Stimulated activated CD8-positive, alpha-beta memory T cell treated with anti-CD3 and anti-CD28 coated beads, Interleukin-7, amount 100 ng/mL, for 4 hours (primary cell): ENCODE results near the gene IGFBP2.

Source experiments
- DNase-seq, 2 donors: peaks; one replicate each; pipeline ENCODE4 v3.0.0-alpha.2; 2020; ENCODE audit warnings: low read depth in 2 of 2

The IGFBP2 gene

DNA sequence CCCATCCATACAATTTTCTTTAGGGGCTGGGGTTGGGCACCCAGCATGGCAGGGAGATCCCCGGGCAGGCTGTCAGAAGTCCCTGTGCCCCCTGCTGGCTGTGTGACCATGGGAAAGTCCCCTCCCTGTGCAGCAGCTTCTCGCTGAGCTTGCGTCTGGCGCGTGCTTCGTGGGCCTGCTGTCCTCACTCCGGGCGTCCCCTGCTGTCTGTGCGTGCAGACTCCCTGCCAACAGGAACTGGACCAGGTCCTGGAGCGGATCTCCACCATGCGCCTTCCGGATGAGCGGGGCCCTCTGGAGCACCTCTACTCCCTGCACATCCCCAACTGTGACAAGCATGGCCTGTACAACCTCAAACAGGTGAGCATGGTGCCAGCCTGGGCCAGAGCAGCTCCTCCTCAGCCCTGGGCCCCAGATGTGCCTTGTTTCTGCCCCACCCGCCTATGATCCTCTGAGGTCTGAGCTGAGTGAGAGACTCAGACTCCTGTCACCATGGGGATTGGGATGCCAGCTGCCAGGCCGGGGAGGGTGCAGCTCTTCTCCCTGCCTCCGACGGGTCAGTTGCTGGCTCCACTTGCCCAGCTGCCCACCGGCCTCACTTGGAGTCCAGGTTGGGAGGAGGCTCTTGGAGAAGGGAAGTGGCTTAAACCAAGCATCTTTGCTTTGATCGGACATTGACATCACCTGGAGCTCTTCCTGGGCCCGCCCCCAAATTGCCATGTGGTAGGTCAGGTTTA lies 28.6 kb downstream of the IGFBP2 start:
- no peak for DNase-seq

DNA sequence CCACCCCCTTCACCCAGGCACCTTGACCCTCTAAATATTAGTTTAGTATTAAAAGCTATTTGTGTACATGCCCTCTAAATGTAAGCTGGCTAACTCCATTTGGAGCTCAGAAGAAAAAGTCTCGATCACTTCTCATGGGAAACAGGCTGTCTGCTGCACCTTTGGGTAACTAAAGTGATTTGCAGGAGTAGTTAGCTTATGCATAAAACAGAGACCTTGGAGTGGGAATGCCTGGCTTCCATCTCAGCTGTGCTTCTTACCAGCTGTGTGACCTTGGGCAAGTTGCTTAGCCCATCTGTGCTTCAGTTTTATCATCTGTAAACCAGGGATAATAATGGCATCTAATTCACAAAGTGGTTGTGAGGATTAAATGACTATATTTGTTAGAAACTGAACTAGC lies 29.9 kb downstream of the IGFBP2 start:
- DNase-seq: no peak

DNA sequence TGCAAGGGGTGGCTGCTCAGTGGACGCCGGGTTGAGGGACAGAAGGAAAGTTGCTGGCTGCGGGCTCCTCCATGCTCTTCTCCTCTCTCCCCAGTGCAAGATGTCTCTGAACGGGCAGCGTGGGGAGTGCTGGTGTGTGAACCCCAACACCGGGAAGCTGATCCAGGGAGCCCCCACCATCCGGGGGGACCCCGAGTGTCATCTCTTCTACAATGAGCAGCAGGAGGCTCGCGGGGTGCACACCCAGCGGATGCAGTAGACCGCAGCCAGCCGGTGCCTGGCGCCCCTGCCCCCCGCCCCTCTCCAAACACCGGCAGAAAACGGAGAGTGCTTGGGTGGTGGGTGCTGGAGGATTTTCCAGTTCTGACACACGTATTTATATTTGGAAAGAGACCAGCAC lies 30.6 kb downstream of the IGFBP2 start:
- DNase-seq: no peak

DNA sequence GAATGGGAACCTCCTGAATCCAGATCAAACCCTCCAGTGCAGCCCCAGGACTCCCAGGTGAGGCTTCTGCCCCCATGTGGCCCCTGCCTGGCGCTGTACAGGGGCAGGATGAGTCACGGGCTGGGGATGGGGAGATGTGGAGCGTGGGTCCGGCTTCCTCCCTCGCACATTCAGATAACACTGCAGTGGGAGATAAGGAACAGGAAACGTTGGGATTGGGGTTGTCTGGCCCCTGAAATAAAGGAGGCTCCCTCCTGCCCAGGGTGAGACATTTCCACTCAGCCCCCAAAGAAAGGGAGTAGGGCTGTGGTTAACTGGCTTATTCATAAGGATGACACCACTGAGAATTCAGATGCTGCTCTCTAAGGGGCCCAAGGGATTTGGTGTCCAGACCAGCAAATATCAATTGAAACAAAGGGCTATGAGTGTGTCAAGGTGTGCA lies 31.4 kb downstream of the IGFBP2 start:
- DNase-seq: no peak

DNA sequence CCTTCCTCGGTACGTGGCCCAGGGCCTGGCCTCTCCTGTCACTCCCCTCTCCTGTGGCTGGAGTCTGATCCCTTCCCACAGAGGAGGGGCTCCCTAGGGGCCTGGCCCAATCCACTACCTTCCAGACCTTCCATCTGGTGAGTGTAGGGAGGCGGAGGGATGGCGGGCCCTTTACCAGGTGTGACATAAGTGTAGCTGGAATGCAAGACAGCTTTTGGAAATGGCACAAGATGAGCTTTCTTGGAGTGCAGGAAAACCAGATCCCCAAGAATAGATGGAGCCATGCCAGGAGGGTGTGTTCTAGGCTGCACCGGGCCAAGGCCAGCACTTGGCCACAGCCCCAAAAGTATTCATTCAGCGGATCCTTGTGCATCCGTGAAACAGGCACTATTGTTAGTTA lies 32.0 kb downstream of the IGFBP2 start:
- no peak for DNase-seq

DNA sequence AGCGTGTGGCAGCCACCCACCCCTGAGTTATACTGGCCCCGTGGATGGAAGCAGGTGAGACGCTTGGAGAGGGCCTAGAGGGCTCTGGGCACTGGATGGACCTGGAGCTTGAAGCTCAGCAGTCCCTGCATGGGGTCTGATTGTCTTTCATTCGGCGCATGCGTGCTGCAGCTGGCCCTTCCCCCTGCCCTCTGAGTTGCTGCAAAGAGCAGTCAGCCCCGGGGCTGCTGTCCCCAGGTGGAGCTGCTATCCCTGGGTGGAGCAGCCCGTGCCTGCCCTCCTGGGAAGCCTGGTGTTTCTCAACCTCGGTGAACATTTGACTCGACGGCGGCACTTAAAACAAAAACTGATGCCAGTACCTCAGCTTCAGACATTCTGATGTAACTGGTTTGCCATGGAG lies 32.5 kb downstream of the IGFBP2 start:
- no peak for DNase-seq

DNA sequence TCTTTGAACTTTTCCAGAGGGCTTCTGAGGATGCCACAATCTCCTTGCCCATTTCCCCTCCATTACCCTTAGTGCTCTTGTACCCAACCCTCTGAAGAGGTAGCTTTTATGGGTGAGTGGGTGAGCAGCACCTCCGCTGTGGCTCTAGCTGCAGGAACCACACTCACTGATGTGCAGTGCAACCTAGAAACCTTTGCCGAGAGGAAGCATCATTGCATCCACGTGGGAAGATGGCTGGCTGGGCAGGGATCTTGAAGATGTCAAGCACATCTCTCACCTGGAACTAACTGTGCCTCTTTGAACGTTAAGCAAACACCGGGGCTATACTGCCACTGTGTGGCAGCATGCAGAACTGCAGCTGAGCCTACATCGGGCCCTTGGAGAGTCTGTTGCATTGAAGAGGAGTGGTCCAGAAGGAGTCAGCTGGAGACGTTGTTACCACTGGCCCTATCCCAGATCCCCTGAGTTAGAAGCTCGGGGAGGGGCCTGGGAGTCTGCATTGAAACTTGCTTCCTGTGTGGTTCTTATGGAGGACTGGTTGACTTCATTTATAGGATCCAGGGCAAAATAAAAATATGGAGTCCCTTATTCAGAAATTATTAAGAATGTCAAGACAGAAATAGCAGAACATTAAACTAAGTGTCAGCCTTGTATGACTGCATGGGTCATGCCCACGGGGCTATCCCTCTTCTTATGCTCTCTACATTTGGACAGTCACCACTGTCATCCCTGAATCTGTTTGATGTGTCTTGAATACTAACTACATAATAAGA lies 33.4 kb downstream of the IGFBP2 start:
- DNase-seq: peak; percentile 20 to 39

DNA sequence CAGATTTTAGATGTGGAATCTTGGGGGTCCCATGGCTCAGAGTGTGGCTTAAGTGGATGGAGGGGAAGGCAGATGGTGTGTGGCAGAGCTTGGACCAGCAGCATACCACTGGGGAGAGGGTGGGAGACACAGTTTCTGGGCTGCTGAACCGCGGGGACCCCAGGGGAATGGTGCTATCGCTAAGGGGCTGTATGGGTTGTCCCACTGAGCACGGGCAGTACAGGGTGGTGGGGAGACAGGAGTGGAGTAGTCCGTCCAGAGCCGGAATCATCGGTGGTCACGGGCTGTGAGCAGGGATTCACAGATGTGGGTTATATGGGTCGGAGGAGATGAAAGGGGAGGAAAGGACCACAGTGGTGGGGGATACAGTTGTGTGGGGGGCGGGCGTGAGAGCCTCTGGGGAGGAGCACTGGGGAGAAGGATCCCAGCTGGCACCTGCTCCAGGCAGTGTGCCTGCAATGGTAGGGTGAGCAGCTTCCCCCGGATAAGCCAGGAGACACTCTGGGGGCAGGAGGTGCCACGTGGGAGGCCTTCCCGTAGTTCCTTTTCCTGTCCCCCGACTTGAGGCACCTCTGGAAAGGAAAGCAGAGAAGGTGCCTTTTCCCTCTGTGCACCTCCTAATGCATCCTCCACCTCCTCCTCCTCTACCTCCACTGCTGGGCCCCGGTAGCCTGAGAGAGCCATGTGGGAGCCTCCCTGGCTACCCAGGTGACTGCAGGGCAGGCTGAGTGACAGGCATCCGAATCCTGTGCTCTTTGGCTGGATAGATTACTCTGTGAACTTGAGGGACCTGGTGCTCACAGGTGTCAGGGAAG lies 37.3 kb downstream of the IGFBP2 start:
- DNase-seq: no peak

DNA sequence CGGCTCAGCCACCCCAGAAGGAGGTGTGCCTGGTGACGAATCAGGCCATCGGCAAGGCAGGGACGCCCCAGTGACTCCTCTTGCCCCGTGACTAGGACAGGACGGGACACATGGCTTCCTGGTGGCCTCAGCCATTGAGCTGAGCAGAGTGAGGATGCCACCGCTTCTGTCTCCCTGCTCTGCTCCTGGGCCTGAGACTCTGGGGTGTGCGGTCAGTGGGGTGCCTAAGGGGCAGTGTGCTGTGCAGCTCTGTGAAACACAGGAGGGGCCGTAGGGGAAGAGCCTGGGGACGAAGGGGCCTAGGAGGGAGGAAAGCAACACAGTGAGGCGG lies 37.8 kb downstream of the IGFBP2 start:
- DNase-seq: no peak

DNA sequence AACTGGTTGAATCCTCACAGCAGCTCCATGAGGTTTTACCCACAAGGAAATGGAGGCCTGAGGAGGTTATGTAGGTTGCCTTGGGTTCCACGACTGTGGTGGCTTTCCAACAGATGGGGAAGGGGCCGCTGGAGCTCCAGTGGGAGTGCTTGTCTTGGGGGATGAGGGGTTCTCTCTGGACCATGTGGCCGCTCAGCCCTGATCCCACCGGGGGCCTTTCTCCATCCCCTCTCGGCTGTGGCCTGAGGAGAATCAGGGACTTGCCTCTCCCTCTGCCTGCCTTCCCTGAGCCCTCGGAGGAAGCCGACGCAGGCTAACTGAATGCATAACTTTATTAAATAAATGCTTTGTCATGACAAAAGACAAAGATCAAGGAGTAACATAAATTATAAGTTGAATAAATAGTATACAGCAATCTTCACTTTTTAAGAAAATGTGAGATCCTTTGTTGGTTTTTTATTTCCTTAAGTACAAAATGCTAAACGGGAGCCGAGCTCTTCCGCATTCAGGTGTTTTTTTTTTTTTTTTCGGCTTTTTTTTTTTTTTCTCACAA lies 38.6 kb downstream of the IGFBP2 start:
- no peak for DNase-seq

DNA sequence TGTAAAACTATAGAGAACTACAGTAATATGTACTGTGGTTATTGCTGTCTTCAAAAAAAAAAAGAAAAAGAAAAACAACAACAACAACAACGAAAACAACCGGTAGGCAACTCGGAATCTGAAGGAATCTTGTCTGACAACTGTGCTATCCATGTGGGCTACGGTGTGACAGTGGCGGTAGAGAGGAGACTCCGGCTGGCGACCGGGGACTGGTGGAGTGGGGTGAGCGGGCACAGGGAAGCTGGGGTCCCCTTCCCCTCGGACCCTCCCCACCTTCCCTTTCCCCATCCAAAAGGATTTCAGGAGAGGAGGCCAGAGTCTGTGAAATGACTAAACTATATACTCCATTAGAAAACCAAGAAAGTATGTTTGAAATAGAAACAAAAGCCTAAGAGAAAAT lies 39.2 kb downstream of the IGFBP2 start:
- DNase-seq: no peak

DNA sequence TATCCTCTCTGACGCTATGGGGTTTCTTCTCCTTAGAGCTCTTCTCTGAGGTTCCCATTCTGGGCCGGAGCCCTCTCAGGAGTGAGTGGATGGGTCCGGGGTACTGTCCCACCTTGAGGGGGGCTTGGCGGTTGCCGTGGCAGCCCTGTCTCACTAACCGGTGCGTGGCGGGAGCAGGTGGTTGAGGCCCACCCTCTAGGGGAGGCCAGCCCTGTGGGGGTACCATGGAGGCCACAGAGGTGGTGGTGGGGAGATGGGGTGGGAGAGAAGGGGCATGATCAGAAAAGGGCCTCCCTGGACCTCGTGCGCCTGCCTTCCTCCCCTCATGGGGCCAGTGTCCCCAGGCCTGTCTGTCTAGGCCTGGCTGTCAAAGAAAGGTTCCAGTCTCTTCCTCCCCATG lies 39.8 kb downstream of the IGFBP2 start:
- DNase-seq: no peak

DNA sequence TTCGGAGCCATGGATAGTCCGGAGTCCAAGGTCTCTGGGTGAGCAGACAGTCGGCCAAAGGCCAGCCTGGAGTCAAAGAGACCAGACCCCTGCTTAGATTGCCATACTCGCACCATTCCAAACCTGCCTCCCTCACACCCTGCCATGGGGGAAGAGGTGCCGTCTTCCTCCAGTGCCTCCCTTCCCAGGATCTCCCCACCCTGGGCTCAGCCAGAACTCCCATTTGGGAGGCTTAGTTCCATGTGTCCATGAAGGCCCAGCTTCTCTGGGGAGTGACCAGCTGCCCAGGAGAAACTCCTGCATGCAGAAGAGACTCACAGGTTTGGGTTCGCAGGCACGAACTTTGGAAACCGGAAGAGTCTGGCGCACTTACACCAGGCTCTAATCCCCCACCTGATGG lies 40.4 kb downstream of the IGFBP2 start:
- DNase-seq: no peak

DNA sequence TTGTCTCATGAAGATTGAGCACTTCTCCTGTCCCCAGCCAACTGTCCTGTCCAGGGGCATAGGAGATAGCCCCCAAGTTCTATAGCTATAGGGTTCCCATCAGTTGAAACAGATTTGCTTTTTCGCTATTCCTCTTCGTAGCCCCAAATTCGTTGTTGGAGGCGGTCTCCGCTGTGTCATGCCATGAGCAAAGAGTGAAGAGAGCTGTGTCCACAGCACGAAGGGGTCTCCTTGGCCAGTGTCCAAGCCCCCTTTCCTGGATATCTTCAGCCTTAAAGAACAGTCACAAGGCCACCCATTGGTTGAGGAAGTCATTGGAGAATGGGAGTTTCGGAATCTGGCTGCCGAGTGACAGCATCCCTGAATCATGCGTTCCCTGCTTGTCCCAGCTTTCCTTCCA lies 41.2 kb downstream of the IGFBP2 start:
- DNase-seq: no peak

DNA sequence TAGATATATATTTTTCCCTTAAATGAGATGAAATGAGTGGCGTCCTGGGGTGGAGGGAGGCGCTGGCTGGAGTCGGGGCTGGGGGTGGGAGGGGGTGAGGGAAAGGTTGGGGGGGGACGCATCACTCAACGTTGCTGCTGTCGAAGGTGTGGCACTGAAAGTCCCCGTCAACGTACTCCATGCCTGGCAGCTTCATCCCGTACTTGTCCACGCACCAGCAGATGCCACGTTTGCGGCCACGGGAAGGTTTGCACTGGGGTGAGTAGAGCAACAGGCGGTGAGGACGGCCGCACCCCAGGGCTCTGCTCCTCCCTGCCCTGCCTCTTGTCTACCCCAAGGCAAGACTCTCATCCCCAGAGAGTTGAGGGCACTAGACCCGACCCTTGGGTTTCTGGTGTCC lies 43.4 kb downstream of the IGFBP2 start:
- DNase-seq: no peak

DNA sequence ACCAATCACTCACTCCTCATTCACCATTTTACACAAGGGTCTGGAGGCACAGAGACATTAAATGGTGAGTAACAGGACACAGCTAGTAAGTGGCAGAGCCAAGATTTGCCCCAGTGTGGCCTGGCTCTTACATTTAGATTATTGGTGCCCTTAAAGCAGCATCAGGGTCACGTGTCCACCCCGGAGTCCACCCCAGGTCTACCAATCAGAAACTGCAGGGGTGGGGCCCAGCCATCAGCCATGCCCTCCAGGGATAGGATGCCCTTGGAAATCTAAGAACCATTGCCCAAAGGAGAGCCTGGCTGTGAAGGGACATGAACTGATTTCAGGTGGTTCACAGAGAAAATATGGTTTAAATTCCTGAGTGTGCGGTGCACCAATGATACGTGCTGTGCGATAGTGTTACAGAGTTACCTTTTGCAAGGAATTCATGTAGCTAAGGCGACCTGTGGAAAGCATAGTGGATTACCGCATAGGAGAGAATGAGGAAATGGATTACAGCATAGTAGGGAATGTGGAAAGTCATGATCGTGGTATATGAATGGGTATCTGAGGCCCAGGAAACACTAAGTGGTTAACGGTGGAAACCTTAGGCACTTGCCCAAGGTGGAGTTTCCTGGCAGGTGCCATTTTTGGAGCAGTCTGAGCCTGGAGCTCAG lies 44.3 kb downstream of the IGFBP2 start:
- no peak for DNase-seq

DNA sequence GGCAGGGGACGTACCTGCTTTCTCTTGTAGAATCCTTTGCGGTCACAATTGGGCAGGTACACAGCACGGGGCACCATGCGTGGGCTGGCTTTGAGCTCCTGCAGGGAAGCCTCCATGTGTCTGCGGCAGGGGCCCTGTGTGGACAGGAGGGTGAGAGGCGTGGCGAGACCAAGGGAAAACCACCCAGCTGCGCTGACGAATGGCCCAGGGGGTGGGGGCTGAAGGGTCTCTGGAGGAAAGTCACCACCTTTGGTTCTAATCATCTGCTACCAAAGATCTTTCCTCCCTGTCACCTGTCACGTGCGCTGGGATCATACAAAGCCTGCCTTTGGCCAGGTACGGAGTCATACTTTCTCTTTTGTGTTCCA lies 44.9 kb downstream of the IGFBP2 start:
- DNase-seq: no peak

DNA sequence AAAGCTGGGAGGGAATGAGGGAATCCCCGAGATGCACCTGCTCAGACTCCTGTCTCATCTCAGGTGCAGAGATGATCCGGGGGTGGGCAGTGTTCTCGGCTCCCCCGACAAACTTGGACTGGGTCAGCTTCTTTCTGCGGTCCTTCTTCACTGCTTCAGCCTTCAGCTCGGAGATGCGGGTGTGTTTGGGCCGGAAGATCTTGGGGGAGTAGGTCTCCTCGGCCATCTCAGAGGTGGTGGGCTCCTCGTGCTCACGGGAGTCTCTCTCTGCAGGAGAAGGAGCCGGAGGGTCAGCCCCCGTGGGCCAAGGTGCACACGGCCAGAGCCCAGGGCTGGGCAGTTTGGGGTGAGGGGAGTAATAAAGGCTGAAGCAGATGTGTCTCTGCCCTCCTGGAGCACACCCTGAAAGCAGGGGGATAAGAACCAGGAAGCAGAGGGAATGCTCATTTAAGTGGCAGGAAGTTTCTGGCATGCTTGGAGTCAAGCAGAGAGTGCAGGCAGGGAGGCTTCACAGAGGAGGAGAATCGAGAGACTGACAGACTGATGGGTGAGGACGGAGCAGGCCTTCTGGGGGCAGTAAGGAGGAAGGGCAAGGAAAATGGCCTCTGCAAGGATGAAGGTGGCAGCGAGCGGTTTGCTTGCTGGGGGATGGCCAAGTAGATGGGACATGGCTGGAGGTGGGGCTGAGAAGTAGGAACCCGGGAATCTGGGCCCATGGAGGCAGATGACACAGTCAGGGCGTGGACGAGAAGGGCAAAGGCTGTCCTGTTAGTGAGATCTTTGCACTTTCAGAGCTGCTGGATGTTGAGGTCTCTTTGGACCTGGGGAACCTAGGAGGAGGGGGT lies 45.8 kb downstream of the IGFBP2 start:
- no peak for DNase-seq

DNA sequence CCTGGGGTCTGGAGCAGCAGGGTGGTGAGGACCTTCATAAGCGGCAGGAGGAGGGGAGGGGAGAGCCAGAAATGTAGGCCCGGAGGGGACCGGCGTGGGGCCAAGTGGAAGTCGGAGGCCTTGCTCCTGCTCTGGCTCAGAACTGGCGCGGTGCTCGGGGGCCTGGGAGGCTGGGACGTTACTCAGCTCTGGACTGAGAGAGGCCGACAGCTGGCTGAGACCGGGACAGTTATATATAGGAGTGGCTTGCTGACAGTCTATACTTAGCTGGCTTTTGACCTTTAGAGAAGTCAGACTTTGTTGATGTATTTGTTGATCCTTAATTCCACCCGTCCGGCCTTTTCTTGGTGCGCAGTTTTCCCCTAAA lies 46.4 kb downstream of the IGFBP2 start:
- no peak for DNase-seq

DNA sequence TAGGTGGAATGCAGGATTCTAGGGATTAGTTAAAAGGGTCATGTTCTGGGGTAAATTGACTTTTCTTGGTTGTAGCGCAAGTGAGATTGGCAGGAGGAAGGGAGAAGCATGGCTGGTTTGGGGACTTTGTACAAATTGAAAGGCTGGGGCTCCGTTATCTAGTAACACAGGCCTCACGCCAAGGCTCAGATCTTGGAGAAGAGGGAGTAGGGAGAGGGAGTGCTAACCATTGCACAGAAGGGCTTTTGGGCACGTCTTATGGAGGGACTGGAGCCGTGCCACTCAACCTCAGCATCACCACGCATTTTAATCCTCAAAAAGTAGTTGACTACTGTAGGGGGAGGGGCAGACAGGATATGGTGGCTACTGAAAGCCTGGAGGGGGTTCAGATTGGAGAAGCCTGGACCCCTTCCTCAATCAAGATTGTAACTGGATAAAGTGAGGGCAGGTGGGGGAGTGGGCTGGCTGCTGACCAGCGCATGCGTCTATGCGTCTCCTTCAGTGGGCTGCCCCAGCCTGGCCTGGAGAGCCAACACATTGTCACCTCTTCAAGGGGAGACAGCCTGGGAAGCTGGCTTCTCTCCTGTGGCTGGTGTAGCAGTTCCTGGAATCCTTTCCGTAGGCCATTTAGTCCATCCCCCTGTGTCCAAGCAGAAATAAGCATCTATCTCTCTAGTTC lies 47.9 kb downstream of the IGFBP2 start:
- DNase-seq: no peak

DNA sequence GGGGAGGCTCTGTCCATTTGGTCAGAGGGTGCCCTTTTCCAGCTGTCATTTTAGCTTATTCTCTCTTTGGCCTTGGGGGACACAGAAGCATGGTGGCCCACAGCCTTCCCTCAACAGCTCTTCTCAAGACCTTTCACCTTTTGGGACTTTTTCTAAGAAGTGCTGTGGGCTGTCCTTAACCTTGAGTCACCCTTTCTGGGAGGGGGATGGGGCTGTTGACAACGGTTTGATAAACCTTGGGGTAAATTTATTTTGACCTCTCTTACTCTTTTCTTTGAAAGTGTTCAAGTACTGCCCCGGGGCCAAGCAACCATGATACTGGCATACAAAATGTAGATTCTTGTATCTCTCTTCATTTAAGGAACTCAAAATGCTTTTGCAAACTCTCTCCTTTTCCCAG lies 48.5 kb downstream of the IGFBP2 start:
- DNase-seq: no peak
